AG08396 (cell line): ENCODE measurements around the gene VPREB1.
"Not testable (repeated sequence)": the region's sequence is repeated elsewhere in the genome, so short reads cannot be mapped to it uniquely, and the experiment has no call there.

Experiments used
- DNase-seq: peaks from one replicate; pipeline ENCODE4 v3.0.0; 2012; ENCODE audit warnings: low spot score, mixed read lengths

Gene VPREB1, protein sequence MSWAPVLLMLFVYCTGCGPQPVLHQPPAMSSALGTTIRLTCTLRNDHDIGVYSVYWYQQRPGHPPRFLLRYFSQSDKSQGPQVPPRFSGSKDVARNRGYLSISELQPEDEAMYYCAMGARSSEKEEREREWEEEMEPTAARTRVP

DNA sequence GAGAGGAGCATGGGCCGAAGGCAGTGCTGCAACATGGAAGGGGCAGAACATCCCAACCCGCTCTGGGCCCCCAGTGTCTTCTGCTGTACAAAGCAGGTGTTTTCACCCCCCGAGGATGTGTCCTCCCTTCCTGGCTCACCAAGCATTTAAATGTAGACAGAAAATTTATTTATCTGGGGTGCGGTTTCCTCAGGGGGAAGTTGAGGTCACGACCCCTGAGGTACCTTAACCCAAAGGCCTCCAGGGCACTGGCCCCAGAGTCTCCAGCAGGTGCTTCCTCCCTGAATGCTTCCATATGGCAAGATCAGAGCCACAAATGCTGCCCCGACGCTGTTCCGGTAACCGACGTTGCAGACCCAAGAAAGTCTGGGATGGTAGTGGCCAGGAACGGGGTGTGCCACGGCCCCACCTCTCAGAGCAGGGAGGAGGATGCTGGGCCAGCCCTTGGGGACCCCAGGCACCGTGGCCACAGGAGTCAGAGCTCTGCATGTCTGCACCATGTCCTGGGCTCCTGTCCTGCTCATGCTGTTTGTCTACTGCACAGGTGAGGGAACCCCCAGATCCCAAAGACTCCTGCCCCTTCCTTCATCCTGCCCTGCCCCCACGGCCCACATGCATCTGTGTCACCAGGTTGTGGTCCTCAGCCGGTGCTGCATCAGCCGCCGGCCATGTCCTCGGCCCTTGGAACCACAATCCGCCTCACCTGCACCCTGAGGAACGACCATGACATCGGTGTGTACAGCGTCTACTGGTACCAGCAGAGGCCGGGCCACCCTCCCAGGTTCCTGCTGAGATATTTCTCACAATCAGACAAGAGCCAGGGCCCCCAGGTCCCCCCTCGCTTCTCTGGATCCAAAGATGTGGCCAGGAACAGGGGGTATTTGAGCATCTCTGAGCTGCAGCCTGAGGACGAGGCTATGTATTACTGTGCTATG, at the start of gene VPREB1:
VPREB1 (plus strand) TSS at position 471 of the 935 bp plus-strand sequence; CDS start at position 499, 28 bp downstream.
- no peak for DNase-seq

DNA sequence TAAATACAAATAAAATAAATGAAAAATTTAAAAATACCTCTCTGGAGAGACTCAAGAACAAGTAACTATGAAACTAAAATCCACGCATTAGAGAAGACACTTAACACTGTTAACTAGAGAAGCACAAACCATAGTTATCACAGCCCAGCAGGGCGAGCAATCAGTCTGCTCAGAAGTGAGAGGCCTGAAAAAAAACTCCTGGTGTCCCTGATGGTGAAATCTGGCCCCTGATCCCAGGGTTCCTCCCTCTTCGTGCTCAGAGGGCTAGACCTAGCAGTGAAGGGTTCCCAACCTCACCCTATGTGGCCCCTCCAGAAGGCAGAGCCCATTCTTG, 49.7 kb upstream of the VPREB1 start:
- no peak for DNase-seq

- DNase-seq, result peak; percentile 45
These were observed 49.1 kb upstream of the VPREB1 start for GRCh38 chr22:22195265-22196017.

DNA sequence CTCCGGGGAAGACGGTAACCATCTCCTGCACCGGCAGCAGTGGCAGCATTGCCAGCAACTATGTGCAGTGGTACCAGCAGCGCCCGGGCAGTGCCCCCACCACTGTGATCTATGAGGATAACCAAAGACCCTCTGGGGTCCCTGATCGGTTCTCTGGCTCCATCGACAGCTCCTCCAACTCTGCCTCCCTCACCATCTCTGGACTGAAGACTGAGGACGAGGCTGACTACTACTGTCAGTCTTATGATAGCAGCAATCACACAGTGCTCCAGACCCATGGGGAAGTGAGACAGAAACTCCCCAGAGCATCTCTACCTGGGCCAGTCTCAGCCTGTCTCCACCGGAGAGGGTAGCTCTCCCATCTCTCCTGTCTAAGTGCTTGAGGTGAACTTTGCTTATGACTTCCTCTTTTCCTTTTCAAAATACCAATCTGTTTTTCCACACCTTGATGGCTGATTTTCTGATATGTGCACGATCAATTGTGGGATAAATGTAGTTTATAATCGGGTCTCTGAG, 48.5 kb upstream of the VPREB1 start:
- no peak for DNase-seq

GRCh38 chr22:22196833-22197477, 47.6 kb upstream of the VPREB1 start:
- no peak for DNase-seq

DNA sequence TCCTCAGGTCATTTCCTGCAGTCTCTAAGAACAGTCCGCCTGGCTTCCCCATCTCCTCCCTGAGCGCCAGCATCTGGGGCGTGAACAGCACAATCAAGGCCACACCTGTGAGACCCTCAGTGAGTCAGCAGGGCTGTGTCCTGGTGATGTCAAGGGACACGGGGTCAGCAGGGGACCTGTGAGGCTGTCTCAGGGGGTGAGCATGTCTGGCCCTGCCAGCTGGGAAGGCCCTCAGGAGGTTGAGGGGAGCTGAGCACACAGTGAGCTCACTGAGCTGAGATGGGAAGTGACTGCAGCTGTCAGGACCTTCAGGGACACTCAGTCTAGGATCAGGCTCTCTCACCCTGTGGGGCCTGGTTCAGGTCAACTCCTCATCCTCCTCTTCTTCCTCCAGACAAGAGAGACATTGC, 46.6 kb upstream of the VPREB1 start:
- DNase-seq, result no peak

DNA sequence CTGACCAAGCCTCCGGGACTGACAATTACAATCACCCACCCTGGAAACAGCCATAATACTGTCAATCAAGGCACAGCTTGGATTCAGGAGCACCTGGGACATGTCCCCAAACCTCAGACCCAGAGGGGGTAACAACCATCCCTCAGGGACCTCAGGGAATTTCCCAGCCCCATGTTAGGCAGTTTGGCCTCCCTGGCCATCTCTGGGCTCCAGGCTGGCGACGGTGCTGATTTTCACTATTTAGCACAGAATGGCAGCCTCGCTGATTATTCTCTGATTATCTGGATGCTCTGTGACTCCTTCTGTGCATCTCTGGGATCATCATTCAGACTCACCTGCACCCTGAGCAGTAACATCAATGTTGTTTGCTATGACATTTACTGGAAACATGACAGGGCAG, 45.8 kb upstream of the VPREB1 start:
- no peak for DNase-seq

- no peak for DNase-seq
These were observed 45.0 kb upstream of the VPREB1 start for GRCh38 chr22:22199634-22200033.

DNA sequence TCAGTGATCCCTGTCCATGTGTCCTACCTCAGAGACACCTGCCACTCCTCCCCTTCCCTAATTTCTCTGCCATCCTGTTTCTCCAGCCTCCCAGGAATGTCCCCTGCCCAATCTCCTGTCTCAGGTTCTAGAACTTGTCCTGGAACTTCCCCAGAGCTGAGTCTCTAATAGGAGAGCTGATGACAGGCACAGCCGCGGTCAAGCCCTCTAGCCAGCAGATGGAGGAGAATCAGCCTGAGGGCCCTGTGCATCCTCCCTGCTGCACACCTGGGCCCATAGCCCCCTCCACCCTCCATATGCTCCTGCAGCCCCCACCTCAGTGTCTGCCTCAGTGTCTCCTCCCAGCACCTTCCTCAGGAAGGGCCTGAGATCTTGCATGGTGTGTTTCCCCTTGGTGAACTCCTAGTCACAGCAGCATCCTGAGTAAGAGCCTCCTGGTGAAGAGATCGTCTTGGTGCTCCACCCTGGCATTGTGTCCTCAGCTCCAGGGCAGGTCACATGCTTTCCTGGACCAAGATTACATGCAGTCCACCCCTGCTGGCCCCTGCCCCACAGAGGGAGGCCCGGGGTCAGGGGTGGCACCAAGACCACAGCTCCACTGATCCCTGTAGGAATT, 43.9 kb upstream of the VPREB1 start:
- DNase-seq, result no peak

GRCh38 chr22:22201185-22201929, 43.2 kb upstream of the VPREB1 start:
- no peak for DNase-seq

DNA sequence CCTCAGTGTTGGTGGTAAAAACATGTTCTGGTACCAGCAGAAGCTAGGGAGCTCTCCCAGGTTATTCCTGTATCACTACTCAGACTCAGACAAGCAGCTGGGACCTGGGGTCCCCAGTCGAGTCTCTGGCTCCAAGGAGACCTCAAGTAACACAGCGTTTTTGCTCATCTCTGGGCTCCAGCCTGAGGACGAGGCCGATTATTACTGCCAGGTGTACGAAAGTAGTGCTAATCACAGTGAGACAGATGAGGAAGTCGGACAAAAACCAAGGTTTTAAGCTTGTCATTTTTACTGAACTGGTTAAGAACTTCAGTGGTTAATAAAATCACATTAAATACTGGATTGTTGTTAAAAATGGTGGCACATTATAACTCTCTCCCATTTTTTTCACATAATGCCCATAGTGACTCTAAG, 42.6 kb upstream of the VPREB1 start:
- DNase-seq, result no peak

GRCh38 chr22:22203048-22203971, 41.3 kb upstream of the VPREB1 start:
- DNase-seq, result no peak

- peak; percentile 78 for DNase-seq
These were observed 36.6 kb upstream of the VPREB1 start for GRCh38 chr22:22207845-22208564.

DNA sequence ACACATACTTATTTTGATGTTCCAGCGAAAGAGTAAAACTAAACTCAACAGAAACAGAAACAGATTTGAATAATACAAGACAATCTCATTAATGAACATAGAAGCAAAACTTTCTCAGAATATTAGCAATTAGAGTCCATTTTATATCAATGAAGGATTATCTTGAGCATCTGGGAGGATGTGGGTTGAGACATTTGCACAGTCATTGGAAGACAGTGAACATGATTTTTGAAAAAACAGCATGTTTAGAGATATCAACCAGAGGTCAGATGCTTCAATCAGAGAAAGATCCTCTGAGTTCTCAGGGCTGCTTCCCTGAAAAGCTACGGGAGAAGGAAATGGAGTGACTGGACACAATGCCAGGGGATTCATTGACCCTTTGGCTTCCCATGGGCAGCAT, 35.9 kb upstream of the VPREB1 start:
- no peak for DNase-seq

GRCh38 chr22:22209080-22209640, 35.4 kb upstream of the VPREB1 start:
- DNase-seq, result not testable (repeated sequence)

GRCh38 chr22:22210375-22210774, 34.2 kb upstream of the VPREB1 start:
- peak; percentile 36 for DNase-seq

GRCh38 chr22:22210889-22211833, 33.4 kb upstream of the VPREB1 start:
- no peak for DNase-seq

- DNase-seq, result no peak
These were observed 31.4 kb upstream of the VPREB1 start for GRCh38 chr22:22213231-22213630.
